ENCODE measurements around the gene NSG2.

GRCh38 chr5:174151599-174152181 is 106.2 kb downstream of the NSG2 start:
- TF ChIP-seq TARDBP (IDR thresholded peaks at IDR 0.05), result no peak
- no peak for TF ChIP-seq FOXM1 (IDR thresholded peaks at IDR 0.05; ENCODE audit: borderline replicate concordance)
- no peak for TF ChIP-seq ZNF384 (IDR thresholded peaks at IDR 0.05)
- no peak for TF ChIP-seq FOXA1 (IDR thresholded peaks at IDR 0.05)
- no peak for TF ChIP-seq ARNT (IDR thresholded peaks at IDR 0.05)
- no peak for TF ChIP-seq SUZ12 (IDR thresholded peaks at IDR 0.05)
- TF ChIP-seq ELF4 (IDR thresholded peaks at IDR 0.05), result no peak
- TF ChIP-seq BHLHE40 (IDR thresholded peaks at IDR 0.05; ENCODE audit: borderline replicate concordance), result no peak
- TF ChIP-seq SP1 (IDR thresholded peaks at IDR 0.05), result no peak
- no peak for TF ChIP-seq PKNOX1 (IDR thresholded peaks at IDR 0.05)
- no peak for TF ChIP-seq NFRKB (IDR thresholded peaks at IDR 0.05)

Measured in HEK293T (cell line).